Thyroid gland (tissue), 4 donors: ENCODE measurements around the gene TSPAN31. TPM values are rescaled to one million over a fixed set of nuclear protein-coding genes. Genes with fewer than 3 reads are reported as not detected.

Source experiments
- DNase-seq, 2 donors: peaks; one replicate each; pipeline ENCODE4 v3.0.0-alpha.2; 2019
- H3K27ac ChIP-seq, 3 donors: fragments of 200-600 bp; sonication (generic); 1 replicate in 2 of 3; 2 replicates in 1 of 3; pipeline ENCODE4 v1.5.1; 2016 to 2019; ENCODE audit warnings: mild to moderate bottlenecking in 1 of 3, moderate library complexity in 1 of 3
- H3K27me3 ChIP-seq: fragments of 200-600 bp; sonication (generic); one replicate; pipeline ENCODE4 v1.5.1; 2019
- H3K36me3 ChIP-seq, 2 donors: fragments of 200-600 bp; sonication (generic); one replicate each; pipeline ENCODE4 v1.5.1; 2016 to 2019
- H3K4me1 ChIP-seq, 2 donors: fragments of 200-600 bp; sonication (generic); one replicate each; pipeline ENCODE4 v1.5.1; 2017 to 2019
- H3K4me3 ChIP-seq, 3 donors: fragments of 200-600 bp; sonication (generic); replicated peaks in 1 of 3; 1 replicate in 2 of 3; 2 replicates in 1 of 3; pipeline ENCODE4 v1.5.1; 2016; ENCODE audit warnings: mild to moderate bottlenecking in 1 of 3
- H3K9me3 ChIP-seq: fragments of 200-600 bp; sonication (generic); one replicate; pipeline ENCODE4 v1.5.1; 2017
- POLR2A ChIP-seq, 2 donors: fragments of 450-650 bp; IDR thresholded peaks; one replicate each; pipeline ENCODE4 v1.6.1; 2017; ENCODE audit warnings: antibody characterized with exemption in 2 of 2, mild to moderate bottlenecking in 2 of 2, moderate library complexity in 1 of 2
- WGBS, 2 donors: methylation state at CpG; one replicate each; pipeline ENCODE4 v1.1.5; 2017; 5-methylcytosine and 5-hydroxymethylcytosine counted together
- intact Hi-C: fragments of 100-400 bp; cut with DNase I; formaldehyde crosslinking; loops from one replicate; pipeline ENCODE4 v1.15.1; 2023
- total RNA-seq, 4 donors: library from RNA; depleted of rRNA; stranded (reverse); fragments of >200 nt; gene quantifications; one replicate each; pipeline ENCODE4 v1.2.3, GENCODE V29; 2016
- TF ChIP-seq, protein P1 (sequence below), 6 experiments: fragments of 200-600 bp in 3 of 6; fragments of 450-650 bp in 3 of 6; sonication (generic) in 3 of 6; IDR thresholded peaks; one replicate each; pipeline ENCODE4 v1.5.1; 2016 to 2019; ENCODE audit warnings: antibody characterized with exemption in 6 of 6, mild to moderate bottlenecking in 2 of 6, inconsistent platforms in 1 of 6, moderate library complexity in 1 of 6

TSPAN31 gene
- total RNA-seq, 4 donors from 2014 or later = 110 to 166 (median 137) TPM

DNA sequence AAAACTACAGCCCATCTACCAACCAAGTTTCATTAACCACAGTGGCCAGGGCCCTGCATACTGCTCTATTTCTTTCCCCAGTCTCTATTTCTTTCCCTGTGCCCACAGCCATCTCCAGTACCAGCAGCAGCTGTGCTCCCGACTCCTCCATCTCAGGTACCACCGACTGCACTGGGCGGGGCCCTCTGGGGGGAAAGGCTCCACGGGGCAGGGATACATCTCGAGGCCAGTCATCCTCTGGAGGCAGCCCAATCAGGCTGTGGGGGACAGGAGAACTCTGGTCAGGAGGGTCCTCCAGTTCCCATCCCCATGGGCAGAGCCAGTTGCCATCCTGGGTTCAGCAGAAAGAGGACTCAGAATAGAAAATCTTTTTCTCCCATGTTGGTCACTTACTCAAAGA lies 4.2 kb downstream of the TSPAN31 start:
- Histone ChIP-seq H3K4me3 (no peak overlapping the region), H3K4me1 (peaks cover 9 to 32% of the 10 kb centered on the region in 2 donors), H3K27ac (no peak overlapping the region), H3K36me3 (peaks cover 25 to 28% of the 10 kb centered on the region in 2 donors), H3K9me3 (no peaks in the 10 kb centered on the region), H3K27me3 (no peaks in the 10 kb centered on the region)
- 94 to 95% methylated on average over 5 of the region's 5 CpGs for WGBS, 2 donors
- intact Hi-C loops = no loop called here
- no peak for DNase-seq
- TF ChIP-seq, protein P1, sequence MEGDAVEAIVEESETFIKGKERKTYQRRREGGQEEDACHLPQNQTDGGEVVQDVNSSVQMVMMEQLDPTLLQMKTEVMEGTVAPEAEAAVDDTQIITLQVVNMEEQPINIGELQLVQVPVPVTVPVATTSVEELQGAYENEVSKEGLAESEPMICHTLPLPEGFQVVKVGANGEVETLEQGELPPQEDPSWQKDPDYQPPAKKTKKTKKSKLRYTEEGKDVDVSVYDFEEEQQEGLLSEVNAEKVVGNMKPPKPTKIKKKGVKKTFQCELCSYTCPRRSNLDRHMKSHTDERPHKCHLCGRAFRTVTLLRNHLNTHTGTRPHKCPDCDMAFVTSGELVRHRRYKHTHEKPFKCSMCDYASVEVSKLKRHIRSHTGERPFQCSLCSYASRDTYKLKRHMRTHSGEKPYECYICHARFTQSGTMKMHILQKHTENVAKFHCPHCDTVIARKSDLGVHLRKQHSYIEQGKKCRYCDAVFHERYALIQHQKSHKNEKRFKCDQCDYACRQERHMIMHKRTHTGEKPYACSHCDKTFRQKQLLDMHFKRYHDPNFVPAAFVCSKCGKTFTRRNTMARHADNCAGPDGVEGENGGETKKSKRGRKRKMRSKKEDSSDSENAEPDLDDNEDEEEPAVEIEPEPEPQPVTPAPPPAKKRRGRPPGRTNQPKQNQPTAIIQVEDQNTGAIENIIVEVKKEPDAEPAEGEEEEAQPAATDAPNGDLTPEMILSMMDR (IDR thresholded peaks at IDR 0.05) = no peak
- no peak for TF ChIP-seq POLR2A (IDR thresholded peaks at IDR 0.05)

DNA sequence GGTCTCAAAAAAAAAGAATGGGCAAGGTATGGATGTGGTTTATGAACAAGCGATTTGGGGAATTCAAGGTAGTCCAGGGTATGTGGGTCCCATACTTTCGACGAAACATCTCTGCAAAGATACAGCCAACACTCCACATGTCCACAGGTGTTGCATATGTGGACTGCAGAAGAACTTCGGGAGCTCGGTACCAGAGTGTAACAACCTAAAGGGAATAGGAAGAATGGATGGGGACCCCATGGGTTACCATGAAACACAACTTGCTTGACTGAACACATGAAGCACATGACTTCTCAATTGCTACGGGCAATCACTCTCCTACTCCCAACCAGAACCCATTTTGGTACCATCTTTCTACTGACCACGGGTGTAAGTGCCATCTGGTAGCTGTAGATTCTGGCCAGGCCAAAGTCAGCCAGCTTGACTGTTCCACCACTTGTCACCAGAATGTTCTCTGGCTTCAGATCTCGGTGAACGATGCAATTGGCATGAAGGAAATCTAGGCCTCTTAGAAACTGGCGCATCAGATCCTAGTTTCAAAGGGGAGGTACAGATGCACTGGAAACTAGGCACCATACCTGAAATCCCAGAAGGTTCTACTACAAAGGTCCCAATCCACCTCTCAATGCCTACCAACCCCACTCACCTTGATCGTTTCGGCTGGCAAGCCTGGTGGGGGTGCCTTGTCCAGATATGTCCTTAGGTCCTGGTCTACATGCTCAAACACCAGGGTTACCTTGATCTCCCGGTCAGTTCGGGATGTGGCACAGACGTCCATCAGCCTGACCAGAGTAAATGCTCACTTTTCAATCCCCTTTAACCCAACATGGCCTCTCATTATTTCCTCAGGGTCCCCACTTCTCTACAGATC lies 6.0 kb downstream of the TSPAN31 start:
- 91 to 92% methylated on average over 15 of the region's 15 CpGs for WGBS, 2 donors
- H3K9me3 ChIP-seq = no peaks in the 10 kb centered on the region
- peak overlapping the region in 1 of 3 donors; percentile 68 for H3K4me3 ChIP-seq
- H3K27me3 ChIP-seq = no peaks in the 10 kb centered on the region
- peak overlapping the region in 1 of 3 donors; percentile 84 for H3K27ac ChIP-seq
- no peak for TF ChIP-seq POLR2A (IDR thresholded peaks at IDR 0.05)
- H3K36me3 ChIP-seq = peaks cover 25 to 28% of the 10 kb centered on the region in 2 donors
- peaks cover 13 to 31% of the 10 kb centered on the region in 2 donors for H3K4me1 ChIP-seq
- intact Hi-C loops = no loop called here
- no peak for DNase-seq

DNA sequence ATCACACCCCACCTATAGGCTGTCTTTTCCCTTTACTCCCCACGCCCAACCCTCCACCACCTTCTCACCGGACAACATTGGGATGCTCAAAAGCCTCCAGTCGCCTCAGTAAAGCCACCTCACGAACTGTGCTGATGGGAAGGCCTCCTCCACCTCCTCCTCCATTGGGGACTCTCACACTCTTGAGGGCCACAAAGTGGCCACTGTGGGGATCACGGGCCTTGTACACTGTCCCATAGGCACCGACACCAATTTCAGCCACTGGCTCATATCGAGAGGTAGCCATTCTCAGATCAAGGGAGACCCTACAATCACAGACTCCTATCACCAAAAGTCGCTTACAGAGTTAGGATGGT lies 6.6 kb downstream of the TSPAN31 start:
- intact Hi-C loops = no loop called here
- H3K4me3 ChIP-seq = peak overlapping the region in 2 of 3 donors; percentile 68 to 71
- H3K4me1 ChIP-seq = peaks cover 19 to 35% of the 10 kb centered on the region in 2 donors
- peaks cover 25 to 28% of the 10 kb centered on the region in 2 donors for H3K36me3 ChIP-seq
- WGBS, 2 donors = 8 to 15% methylated on average over 8 of the region's 8 CpGs
- TF ChIP-seq, protein P1 (IDR thresholded peaks at IDR 0.05) = no peak
- TF ChIP-seq POLR2A (IDR thresholded peaks at IDR 0.05) = no peak
- peak overlapping the region in 2 of 3 donors; percentile 84 for H3K27ac ChIP-seq
- H3K27me3 ChIP-seq = no peaks in the 10 kb centered on the region
- H3K9me3 ChIP-seq = no peaks in the 10 kb centered on the region
- DNase-seq = no peak

DNA sequence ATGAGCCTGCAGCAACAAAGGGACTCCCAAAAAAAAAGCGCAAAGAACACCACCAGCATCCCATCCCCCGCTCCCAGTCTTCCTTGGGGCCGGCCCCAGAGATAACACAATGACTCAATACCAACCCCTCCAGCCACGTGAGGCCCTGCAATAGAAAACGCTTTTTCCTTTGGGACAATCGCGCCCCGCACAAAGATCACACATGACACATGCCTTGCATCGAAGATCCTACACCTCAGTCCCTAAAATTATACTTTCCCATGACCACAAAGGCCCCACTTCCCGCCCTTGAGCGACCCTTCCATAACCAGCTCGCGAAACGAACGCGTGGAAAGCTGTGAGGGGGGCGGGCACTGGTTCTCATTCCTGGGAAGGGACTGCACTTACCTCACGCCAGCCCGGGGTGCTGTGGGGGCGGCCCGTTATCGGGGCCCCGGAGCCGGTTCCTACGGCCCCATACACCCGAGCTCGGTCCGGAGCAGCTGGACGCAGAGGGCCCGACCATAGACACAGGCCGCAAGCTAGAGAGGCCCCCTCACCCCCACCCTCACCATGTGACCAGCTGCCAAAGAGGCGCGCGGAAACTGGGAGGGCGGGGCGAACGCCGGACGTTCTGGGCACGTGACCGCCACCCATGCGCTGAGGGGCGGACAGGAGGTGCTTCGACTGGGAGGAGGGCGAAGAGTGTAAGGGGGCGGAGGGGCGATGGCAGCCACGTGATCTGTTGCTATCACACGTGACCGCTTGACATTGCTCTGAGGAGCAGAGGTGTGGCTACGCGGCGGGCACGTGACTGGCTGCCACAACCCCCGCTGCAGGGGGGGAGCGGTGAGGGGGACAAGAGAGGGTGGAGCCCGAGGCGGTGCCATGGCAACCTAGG lies 7.2 kb downstream of the TSPAN31 start, which contains the start of gene CDK4:
TSS of gene CDK4 (minus strand) at position 523 of the 880 bp plus-strand sequence. CDS start 593 bp downstream, outside the sequence.
- Histone ChIP-seq H3K4me3 (peak within 1 kb of the TSS; percentile 2 to 71 (median 68)), H3K36me3 (peaks cover 21 to 25% of the 10 kb centered on the region in 2 donors), H3K9me3 (no peaks in the 10 kb centered on the region), H3K4me1 (peaks cover 22 to 39% of the 10 kb centered on the region in 2 donors), H3K27me3 (no peaks in the 10 kb centered on the region), H3K27ac (peak within 1 kb of the TSS; percentile 63 to 84 (median 84))
- intact Hi-C loops = no loop called here
- TF ChIP-seq, protein P1 (IDR thresholded peaks at IDR 0.05) = peak in 1 of 6 experiments; percentile 21
- peak; percentile 31 to 85 for TF ChIP-seq POLR2A (IDR thresholded peaks at IDR 0.05)
- peak; percentile 100 for DNase-seq
- 0% methylated on average over 41 to 44 of the region's 58 CpGs for WGBS, 2 donors

DNA sequence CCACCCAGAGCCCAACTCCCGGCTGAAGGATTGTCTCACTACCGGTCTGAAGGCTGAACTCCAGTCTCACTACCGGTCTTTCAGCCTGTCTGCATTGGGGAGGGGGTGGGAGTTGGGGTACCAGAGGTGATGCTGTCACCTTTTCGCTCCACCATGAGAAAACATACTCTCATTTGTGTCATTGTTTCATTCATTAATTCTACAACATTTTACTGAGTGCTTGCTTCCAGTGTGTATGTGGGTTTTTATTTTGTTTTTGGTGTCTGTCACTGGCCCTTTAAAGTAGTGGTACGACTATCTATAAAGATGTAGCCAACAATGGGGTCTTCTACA lies 7.8 kb downstream of the TSPAN31 start:
- intact Hi-C loops = no loop called here
- Histone ChIP-seq H3K27me3 (no peaks in the 10 kb centered on the region), H3K4me3 (no peak overlapping the region), H3K4me1 (peaks cover 22 to 39% of the 10 kb centered on the region in 2 donors), H3K36me3 (peaks cover 14 to 19% of the 10 kb centered on the region in 2 donors), H3K27ac (peak overlapping the region; percentile 3 to 37 (median 32)), H3K9me3 (no peaks in the 10 kb centered on the region)
- WGBS, 2 donors = 3 to 4% methylated on average over 4 to 5 of the region's 5 CpGs
- no peak for TF ChIP-seq POLR2A (IDR thresholded peaks at IDR 0.05)
- TF ChIP-seq, protein P1 (IDR thresholded peaks at IDR 0.05) = no peak
- no peak for DNase-seq
